Fibroblast of lung (primary cell): Measurements from ENCODE around the gene ANKRD44.

Source experiments
- EZH2 ChIP-seq: IDR thresholded peaks from 2 replicates; pipeline ENCODE4 v1.5.1; 2012; ENCODE audit warnings: low read length, control low read depth, mild to moderate bottlenecking; ENCODE audit errors: missing control alignments
- TF ChIP-seq, protein P1 (sequence below), 2 donors: IDR thresholded peaks in 1 of 2; conservative IDR thresholded peaks in 1 of 2; 1 replicate in 1 of 2; 2 replicates in 1 of 2; pipeline ENCODE4 v1.5.1; 2011 to 2012; ENCODE audit warnings: low read length in 2 of 2, control low read depth in 1 of 2, inconsistent platforms in 1 of 2, low read depth in 1 of 2, mild to moderate bottlenecking in 1 of 2

GRCh38 chr2:197255543-197255942 is 55.0 kb downstream of the ANKRD44 start:
- TF ChIP-seq, protein P1, sequence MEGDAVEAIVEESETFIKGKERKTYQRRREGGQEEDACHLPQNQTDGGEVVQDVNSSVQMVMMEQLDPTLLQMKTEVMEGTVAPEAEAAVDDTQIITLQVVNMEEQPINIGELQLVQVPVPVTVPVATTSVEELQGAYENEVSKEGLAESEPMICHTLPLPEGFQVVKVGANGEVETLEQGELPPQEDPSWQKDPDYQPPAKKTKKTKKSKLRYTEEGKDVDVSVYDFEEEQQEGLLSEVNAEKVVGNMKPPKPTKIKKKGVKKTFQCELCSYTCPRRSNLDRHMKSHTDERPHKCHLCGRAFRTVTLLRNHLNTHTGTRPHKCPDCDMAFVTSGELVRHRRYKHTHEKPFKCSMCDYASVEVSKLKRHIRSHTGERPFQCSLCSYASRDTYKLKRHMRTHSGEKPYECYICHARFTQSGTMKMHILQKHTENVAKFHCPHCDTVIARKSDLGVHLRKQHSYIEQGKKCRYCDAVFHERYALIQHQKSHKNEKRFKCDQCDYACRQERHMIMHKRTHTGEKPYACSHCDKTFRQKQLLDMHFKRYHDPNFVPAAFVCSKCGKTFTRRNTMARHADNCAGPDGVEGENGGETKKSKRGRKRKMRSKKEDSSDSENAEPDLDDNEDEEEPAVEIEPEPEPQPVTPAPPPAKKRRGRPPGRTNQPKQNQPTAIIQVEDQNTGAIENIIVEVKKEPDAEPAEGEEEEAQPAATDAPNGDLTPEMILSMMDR (conservative IDR thresholded peaks at IDR 0.05 in 1 of 2, IDR thresholded peaks at IDR 0.05 in 1 of 2; ENCODE audit: low read depth in 1 of 2, low read length in 2 of 2): no peak
- TF ChIP-seq EZH2: no peak
